GM18861 (cell line): ENCODE measurements around the gene STAT1.

Experiments
- ATAC-seq: cut with Tn5 transposase; IDR thresholded peaks from one replicate; pipeline ENCODE4 v1.9.1; 2021; ENCODE audit not compliant: unreplicated experiment

STAT1 gene

DNA sequence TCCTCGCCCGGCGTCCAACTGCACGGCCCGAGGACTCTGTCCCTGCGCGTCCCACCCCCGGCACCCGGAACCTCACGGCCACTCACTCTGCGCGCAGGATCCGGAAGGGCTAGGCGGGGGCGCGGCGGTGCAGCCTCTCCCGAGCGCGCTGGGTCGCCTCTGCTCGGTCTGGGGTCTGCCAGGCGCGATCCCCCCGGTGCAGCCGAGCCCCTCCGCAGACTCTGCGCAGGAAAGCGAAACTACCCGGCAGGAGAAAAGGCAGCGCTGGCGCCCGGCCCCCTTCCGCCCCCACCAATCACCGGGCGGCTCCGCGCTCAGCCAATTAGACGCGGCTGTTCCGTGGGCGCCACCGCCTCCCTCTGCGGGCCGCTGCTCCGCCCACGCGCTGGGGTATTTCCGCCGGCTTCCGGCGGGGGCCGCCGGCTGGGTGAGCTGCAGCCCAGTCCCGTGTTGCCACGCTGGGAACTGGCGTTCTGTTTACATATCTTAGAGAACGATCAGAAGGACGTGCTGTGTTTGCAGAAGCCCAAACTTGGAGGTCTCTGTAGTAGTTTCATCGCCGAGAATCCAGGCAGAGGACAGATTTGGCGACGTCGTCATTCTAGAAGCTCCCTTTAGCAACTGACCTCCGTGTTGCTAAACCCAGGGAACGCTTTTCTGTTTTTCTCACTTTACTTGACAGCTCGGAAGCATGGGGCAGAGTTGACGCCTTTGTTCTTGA is at the start of gene STAT1:
TSS of gene STAT1 (minus strand) at position 240 of the 721 bp plus-strand sequence. CDS start 4,168 bp downstream, outside the sequence.
- ATAC-seq, result peak; percentile 71

DNA sequence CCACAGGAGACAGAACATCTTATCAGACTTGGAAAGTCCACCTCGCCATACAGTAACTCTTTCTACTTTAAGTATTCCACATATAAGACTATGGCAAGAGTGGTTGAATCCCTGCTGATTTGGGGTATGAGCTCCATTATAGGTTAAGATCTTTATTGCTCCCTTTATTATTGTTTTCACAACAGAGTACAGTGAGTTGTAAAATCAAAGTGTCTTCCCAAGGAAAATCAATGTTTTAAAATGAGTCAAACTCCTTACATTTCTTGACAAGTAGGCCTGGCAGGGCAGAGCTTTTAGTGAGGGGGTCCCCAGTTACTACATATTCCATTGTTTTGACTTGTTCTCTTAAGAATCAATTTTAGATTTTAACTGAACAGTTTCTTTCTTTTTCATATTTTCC is 49.6 kb upstream of the STAT1 start:
- ATAC-seq, result no peak

DNA sequence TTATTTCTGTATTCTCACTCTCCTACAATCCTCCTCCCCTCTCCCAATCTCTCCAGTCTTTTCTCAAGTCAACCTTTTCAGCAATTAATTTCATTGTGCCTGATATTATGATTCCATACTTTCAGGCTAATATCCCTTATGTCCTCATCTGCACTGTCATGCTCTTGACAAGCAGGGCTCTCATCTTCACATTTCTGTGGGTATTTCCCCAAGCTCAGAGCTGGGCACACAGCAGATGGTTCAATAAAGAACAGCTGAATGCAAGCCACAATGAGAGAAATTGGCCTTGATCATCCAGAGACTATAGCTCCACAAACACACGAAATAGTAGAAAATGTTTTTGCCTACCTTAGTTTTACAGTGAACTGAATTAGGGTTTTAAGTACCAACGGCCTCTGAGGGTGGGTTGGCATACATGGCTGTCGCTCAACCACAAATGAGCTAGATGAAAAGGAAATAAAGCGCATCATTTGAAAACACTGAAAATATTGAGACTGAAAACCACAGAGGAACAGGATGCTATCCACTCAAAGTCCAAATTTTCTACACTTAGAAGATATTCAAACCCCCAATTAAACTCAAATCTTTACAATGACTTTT is 47.5 kb upstream of the STAT1 start:
- ATAC-seq, result no peak

DNA sequence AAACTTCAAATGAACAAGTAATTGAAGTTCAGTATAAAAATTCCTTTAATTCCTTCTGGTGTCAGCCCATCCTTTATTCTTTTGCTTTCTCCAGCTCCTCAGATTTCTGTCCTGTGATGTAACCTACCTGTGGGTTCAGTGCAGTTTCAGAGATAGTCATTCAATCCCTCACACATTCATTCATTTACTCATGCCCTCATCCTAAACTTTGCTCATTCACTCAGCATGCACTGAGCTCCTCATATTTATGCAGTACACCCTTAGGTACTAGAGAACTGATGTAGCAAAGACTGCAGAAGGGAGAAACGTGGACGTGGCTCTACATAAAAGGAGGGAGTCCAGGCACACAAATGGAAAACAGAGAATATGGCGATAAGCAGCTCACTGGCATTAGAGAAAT is 45.3 kb upstream of the STAT1 start:
- no peak for ATAC-seq

DNA sequence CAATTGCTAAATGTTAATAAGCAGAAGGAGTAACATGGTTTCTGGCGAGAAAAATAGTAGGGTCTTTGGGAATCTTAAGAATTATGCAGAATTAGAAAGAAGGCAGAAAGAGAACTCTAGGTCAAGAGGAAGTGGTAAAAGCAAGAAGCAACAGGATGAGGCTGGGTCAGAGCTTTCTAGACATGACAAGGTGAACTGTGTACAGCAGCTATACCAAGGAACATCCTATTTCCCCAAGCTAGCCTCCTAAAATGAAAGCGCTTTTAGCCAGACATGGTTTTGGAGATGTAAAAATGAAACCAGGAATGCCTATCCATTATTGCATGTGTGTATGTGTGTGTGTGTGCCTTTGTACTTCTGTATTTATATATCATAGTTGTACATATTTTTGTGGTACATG is 42.3 kb upstream of the STAT1 start:
- ATAC-seq, result no peak

DNA sequence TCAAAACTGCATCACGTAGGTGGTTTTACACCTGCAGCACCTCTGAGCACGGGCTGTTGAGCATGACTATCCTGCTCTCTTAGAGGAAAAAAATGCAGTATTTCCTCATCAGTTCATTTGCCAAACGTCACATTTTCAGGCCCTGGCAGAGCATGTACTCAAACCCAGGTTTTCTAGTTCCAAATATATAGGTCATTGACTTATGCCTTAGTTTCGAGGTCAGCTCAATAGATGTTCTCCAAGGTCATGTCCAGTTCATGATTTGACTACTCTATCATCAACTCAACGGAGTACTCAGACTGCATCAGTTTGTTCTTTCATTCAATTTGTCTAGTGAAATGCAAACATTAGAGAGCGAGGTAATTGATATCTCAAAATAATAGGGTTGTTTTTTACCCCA is 39.3 kb upstream of the STAT1 start:
- ATAC-seq, result no peak

DNA sequence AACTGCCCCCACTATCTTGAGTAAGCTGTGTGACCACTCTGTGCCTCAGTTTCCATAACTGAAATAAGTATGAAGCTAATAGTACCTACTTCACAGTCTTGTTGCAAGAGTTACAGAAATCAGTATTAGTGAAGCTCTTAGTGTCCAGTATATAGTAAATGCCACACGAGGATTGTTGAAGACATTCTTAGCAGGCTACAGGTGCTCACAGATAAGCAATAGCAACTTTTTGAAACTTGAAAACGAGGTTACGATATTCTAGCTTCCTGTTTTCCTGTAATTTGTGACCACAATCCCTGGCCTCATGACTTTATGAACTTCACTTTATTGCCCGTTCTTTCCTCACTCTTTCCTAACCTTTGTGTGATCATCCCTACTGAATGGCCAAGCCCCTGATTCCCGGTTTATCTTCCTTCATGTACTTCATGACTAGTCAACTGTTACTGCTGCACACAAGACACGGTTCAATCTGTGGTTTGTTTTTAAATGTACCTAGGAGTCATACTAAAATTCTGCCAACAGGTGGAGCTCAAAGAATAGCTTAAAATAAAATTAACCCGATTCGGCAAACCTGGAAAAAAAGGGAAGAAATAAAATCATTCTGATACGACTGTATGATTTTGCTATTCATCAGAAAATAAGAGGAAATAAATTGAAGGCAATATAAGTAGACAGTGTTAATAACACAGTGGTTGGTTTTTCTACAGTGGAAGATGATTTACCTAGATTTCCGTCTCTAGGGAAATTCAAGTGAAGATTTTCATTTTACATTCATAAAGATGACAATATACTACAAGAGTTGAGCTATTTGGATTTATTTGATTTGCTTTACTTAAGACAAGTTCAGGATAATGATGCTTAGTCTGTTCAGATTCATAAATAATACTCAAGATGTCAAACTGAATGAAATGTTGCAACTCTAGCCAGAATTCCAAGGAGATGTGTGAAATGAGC is 38.1 kb upstream of the STAT1 start:
- ATAC-seq, result no peak

DNA sequence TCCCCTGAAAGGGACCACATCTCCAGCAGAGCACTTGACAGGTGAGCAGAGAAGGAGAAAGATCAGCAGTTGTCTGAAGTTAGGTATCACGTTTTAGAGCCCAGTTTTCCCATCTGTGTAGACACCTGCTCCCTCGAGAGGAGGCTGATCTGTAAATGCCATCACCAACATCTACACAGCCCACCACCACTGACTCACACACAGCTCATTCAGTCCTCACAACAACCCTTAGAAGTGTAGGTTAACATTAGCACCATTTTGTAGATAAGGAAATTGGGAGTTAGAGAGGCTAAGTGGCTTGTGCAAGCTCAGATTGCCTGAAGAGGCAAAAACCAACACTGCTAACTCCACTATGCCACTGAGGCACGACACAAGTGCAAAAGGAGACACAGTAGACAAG is 37.2 kb upstream of the STAT1 start:
- ATAC-seq, result no peak

DNA sequence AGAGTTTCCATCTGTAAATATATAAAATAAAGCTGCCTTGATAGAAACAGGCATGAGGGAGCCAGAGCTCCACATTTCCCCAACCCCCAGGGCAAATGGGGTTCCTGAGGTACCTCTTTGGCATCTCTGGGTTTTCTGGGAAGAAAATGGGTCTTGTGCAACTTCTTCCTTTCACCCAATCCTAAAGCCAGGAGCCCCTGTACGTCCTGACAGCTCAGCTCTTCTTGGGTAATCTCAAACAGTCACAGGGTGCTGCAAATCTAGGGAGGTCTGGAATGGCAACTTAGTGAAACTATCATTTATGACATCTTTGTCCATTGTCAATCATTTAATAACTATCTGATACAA is 36.6 kb upstream of the STAT1 start:
- ATAC-seq, result no peak

DNA sequence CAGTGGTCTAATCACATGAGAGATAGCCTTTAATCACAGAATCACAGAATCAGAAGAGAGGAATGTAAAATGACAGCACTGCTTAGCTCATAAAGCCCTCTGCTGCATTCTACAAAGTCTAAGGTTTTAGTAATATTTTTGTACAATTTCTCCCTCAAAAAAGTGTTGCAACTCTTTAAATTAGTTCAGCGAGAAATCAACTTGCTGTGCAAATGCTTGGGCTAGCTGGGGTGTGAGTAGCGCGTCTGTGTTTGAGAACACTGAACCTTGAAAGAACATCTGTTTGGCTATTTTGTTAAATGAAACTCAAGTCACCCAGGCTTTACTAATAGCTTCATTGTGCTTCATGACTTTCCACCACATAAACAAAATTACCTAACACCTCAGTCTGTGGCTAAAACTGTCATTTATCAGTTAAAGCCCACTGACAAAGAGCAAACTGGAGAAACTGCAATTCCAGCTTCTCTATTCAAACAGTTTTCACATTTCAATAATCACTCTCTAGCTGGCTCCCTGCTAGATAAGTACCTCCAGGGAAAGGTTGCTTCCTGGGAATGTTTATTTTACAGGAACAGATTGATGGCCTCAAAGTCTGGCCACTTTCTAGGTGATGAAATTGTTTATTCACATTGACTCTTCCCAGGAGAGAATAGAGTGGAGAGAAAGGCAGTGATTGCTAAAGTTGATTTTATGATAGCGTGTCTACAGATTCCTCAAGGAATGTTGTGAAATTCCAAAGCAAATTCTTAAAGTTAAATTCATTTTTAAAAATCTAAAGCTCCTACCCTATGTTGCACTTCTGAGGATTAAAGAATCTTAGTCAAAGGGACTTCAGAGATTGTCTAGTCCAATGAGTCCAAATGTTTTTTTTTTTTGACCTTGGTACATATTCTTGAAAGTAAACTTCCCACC is 36.0 kb upstream of the STAT1 start:
- ATAC-seq, result peak; percentile 88

DNA sequence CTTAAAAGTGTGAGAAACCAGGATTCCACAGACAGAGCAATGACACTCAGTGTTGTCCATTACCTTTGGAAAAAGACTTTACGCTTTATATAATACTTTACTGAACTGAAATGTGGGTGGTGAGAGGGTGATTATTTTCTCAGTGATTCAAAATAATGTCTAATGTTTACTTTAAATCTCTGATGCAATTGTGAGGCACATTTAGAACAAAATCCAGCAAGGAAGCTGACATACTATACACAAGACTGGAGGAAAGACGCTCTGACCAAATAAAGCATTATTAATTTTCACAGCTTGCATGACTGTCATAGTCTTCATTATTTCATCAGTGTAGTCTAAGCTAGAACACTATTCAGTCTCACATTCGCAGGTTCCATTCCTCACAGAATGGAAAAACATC is 34.1 kb upstream of the STAT1 start:
- ATAC-seq, result no peak

DNA sequence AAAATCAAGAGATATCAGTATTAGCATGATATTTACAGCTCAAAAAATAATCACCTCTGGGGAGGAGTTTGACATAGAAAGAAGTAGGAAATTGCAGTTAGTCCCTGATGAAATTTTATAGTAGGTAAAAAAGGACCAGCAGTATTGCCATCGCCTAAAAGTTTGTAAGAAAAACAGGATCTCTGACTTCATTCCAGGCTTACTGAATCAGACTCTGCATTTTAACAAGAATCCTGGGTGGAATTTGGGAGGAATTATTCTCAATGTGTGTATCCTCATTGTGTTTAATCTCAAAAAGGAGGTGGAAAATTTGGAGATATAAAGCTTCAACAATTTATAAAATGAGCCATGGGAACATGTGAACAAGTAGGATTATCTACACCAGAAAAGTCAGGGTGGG is 31.2 kb upstream of the STAT1 start:
- ATAC-seq, result no peak

DNA sequence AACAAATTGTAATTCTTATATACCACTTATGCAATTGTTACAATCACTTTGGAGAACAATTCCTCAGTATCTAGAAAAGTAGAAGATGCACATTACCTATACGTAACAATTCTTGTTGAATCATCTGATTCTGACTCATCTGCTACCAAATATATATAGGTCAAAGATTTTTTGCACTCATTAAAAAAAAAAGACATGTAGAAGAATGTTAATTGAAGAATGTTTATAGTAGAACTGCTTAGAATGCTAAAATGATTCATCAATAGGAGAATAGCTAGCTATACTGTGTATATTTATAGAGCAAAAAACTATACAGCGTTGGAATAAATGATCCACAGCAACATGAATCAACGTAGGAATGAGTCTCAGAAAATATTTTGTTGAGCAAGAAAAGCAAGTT is 29.5 kb upstream of the STAT1 start:
- no peak for ATAC-seq

DNA sequence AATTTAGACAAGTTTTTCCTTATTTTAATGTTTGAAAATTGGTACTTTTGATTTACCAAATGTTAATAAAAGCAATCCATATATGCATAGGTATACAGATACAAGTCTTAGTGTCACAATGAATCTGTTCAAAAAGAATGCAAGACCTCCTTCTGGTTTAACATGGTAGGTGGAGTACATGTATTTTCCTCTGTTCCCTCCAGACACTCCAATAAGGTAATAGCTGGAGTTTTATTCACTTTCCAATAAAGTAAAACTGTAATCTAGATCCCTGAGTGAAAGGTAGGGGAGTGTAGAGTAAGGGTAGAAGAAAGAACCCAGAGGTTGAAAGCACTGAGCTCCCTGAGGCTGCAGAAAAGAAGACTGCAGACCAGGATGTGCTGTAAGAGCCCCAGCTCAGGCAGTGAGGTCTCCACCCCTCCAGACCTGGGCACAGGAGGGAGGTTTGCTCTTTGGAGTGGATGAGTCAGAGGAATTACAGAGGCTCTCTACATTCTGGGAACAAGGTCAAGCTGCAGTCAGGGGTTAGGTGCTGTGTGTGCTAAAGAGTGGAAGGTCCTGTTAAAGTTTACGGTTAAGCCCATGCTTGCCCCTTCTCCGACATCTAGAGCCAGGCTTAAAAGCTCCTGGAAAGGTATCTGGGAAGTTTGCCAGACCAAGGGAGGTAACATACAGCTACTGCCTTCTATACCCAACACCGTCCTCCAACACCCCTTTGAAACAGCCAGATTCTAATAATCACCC is 27.6 kb upstream of the STAT1 start:
- no peak for ATAC-seq

DNA sequence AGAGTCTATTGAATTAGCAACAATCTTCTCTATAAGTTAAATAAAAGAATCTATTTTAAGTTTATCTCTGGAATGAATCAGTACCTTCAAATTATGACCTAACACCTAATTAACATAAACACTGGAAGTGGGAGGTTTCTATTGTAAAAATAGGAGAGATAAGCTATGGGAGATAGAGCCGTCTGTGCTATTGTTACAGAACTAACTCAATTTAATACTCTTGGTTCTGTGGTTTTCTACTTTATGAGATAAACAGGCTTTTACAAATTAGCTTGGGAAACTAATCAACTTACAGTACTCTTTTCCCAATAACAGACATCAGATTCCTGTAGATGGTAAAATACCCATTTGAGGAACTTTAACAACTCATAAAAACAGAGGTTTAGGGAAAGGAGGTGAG is 25.6 kb upstream of the STAT1 start:
- ATAC-seq, result no peak

DNA sequence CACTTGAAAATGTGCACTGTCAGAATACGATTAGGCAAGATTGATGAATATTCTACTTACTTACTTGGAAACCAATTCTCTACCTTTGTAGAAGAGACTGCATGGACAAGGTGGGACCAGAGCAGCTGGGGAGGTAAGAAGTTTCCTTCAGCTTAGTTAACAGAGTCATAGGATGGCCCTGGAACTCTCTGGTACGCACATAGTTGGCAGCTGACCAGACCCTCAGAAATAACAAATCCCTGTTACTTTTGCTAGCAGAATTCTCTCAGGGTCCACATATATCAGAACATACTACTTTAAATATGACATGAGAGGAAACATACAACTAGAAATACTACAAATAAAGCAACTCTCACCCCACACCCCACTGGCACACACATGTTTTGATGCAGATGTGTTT is 24.8 kb upstream of the STAT1 start:
- ATAC-seq, result no peak

DNA sequence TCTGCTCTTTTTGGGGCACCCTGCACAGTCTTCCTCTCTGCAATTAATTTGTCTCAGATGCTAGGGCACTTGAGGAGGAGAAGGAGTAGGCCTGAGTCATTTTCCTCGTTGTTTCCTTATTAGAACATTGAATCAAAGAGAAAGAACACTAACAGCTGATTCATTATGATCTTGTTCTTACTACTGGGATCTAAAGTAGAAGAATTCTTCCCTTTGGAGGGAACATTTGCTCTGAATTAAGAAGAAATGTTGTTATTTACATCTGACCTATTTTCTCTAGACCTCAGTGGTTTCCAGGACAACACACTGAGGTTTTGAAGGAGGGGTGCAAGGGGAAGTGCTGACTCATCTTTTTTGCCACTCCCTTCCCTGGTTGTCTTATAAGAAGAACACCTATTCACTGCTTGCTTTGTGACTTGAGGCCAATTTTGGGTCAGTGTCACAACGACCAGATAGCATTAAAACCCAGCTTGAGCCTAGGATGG is 24.3 kb upstream of the STAT1 start:
- no peak for ATAC-seq

DNA sequence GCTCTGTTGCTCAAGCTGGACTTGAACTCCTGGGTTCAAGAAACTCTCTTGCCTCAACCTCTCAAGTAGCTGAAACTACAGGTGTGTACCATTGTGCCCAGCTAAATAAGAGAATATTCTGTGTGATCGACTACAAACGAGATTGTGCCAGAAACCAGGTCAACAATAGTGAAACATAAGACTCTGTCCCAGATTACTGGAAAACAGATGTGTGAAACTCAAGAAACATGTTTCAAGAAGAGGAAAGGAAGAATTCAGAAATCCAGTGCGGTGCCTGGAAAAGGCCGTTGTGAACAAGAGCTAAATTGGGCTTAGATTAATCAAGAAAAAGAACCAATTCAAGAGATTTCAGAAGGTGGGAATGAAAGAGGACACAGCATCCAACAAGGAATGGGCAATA is 23.4 kb upstream of the STAT1 start:
- no peak for ATAC-seq

DNA sequence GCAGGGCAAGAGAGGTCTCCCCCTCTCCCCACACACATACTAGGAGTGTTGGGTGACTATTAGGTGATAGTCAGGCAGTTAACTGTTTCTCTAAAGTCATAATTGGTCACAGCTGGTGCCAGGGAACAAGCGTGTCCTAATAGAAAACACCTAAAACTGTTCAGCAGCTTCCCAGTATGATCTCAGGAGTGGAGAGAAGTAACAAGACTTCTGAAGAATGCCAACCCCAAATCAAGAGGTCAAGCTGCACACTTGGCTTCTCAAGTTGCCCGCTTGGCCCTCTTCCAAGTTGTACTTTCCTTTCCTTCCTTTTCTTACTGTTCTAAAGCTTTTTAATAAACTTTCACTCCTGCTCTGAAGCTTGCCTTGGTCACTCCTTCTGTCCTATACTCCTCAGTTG is 22.4 kb upstream of the STAT1 start:
- no peak for ATAC-seq
